Thyroid gland (tissue), 4 donors: Measurements from ENCODE around the gene DTL. TPM values are rescaled to one million over a fixed set of nuclear protein-coding genes. Genes with fewer than 3 reads are reported as not detected.

ENCODE experiments used
- DNase-seq, 2 donors: peaks; one replicate each; pipeline ENCODE4 v3.0.0-alpha.2; 2019
- H3K27ac ChIP-seq, 3 donors: fragments of 200-600 bp; sonication (generic); 1 replicate in 2 of 3; 2 replicates in 1 of 3; pipeline ENCODE4 v1.5.1; 2016 to 2019; ENCODE audit warnings: mild to moderate bottlenecking in 1 of 3, moderate library complexity in 1 of 3
- H3K27me3 ChIP-seq: fragments of 200-600 bp; sonication (generic); one replicate; pipeline ENCODE4 v1.5.1; 2019
- H3K36me3 ChIP-seq, 2 donors: fragments of 200-600 bp; sonication (generic); one replicate each; pipeline ENCODE4 v1.5.1; 2016 to 2019
- H3K4me1 ChIP-seq, 2 donors: fragments of 200-600 bp; sonication (generic); one replicate each; pipeline ENCODE4 v1.5.1; 2017 to 2019
- H3K4me3 ChIP-seq, 3 donors: fragments of 200-600 bp; sonication (generic); replicated peaks in 1 of 3; 1 replicate in 2 of 3; 2 replicates in 1 of 3; pipeline ENCODE4 v1.5.1; 2016; ENCODE audit warnings: mild to moderate bottlenecking in 1 of 3
- H3K9me3 ChIP-seq: fragments of 200-600 bp; sonication (generic); one replicate; pipeline ENCODE4 v1.5.1; 2017
- CTCF ChIP-seq, 6 experiments: fragments of 200-600 bp in 3 of 6; fragments of 450-650 bp in 3 of 6; sonication (generic) in 3 of 6; IDR thresholded peaks; one replicate each; pipeline ENCODE4 v1.5.1; 2016 to 2019; ENCODE audit warnings: antibody characterized with exemption in 6 of 6, mild to moderate bottlenecking in 2 of 6, inconsistent platforms in 1 of 6, moderate library complexity in 1 of 6
- POLR2A ChIP-seq, 2 donors: fragments of 450-650 bp; IDR thresholded peaks; one replicate each; pipeline ENCODE4 v1.6.1; 2017; ENCODE audit warnings: antibody characterized with exemption in 2 of 2, mild to moderate bottlenecking in 2 of 2, moderate library complexity in 1 of 2
- WGBS, 2 donors: methylation state at CpG; one replicate each; pipeline ENCODE4 v1.1.5; 2017; 5-methylcytosine and 5-hydroxymethylcytosine counted together
- intact Hi-C: fragments of 100-400 bp; cut with DNase I; formaldehyde crosslinking; loops from one replicate; pipeline ENCODE4 v1.15.1; 2023
- microRNA-seq: library from miRNA; unstranded; fragments of <30 nt; microRNA quantifications from one replicate; pipeline ENCODE4, GENCODE V29; 2016
- small RNA-seq: library from RNA; depleted of rRNA; stranded (forward); fragments of <200 nt; gene quantifications from one replicate; pipeline ENCODE3, GENCODE V24; 2016
- total RNA-seq, 4 donors: library from RNA; depleted of rRNA; stranded (reverse); fragments of >200 nt; gene quantifications; one replicate each; pipeline ENCODE4 v1.2.3, GENCODE V29; 2016

DTL gene
- total RNA-seq, 4 donors from 2014 or later = 1.2 to 3.9 (median 2.1) TPM

GRCh38 chr1:212152869-212153268, 117.3 kb downstream of the DTL start:
- H3K4me1 ChIP-seq = peaks cover 4 to 5% of the 10 kb centered on the region in 2 donors
- TF ChIP-seq POLR2A (IDR thresholded peaks at IDR 0.05) = no peak
- no peak for TF ChIP-seq CTCF (IDR thresholded peaks at IDR 0.05)
- WGBS, 2 donors = 94 to 96% methylated on average over 4 of the region's 4 CpGs

GRCh38 chr1:212153635-212154034, 118.1 kb downstream of the DTL start:
- no peak for DNase-seq
- intact Hi-C loops = loop anchor here (10.0 kb wide), 1 partner anchor 131 kb away; the partner anchor contains the start of gene PPP2R5A
- Histone ChIP-seq H3K36me3 (no peaks in the 10 kb centered on the region), H3K4me3 (no peak overlapping the region), H3K27ac (no peak overlapping the region), H3K27me3 (no peaks in the 10 kb centered on the region), H3K4me1 (peaks cover 4 to 5% of the 10 kb centered on the region in 2 donors), H3K9me3 (no peaks in the 10 kb centered on the region)
- TF ChIP-seq POLR2A (IDR thresholded peaks at IDR 0.05) (no peak), CTCF (IDR thresholded peaks at IDR 0.05) (no peak)

More at GRCh38 chr1:212152869-212153268, 117.3 kb downstream of the DTL start:
- H3K27ac ChIP-seq = no peak overlapping the region
- no peaks in the 10 kb centered on the region for H3K27me3 ChIP-seq
- no peaks in the 10 kb centered on the region for H3K36me3 ChIP-seq
- intact Hi-C loops = loop anchor here (10.0 kb wide), 1 partner anchor 132 kb away; the partner anchor contains the start of gene PPP2R5A
- no peaks in the 10 kb centered on the region for H3K9me3 ChIP-seq
- H3K4me3 ChIP-seq = no peak overlapping the region
- DNase-seq = no peak

Small RNAs within 50 kb of the gene (microRNA-seq; reads per million reads assigned to microRNA genes)
- not detected for gene MIR3122

Small RNAs within 50 kb of the gene (small RNA-seq; reads per million reads assigned to genes)
- gene MIR3122 = not detected
- gene RF00568 = not detected
- not detected for gene RN7SKP98

Other genes with a start within 250 kb of the DTL start
- 100 to 1,000 TPM; 168 to 308 (median 203) TPM for gene LPGAT1, start 205.0 kb upstream of the DTL start, total RNA-seq
- gene INTS7, start 191 bp upstream of the DTL start, total RNA-seq = 10 to 100 TPM; 14.8 to 22.6 (median 19.5) TPM
- 10 to 100 TPM; 62.7 to 81.5 (median 70.1) TPM for gene PPP2R5A, start 249.7 kb downstream of the DTL start, total RNA-seq